ENCODE measurements around the gene ZNF678. TPM values are rescaled to one million over a fixed set of nuclear protein-coding genes. Genes with fewer than 3 reads are reported as not detected.

ZNF678 gene
- total RNA-seq (17.3 TPM), polyA plus RNA-seq (ENCODE audit: insufficient read depth in 1 of 8, insufficient read length in 8 of 8, low replicate concordance in 1 of 8) (1 to 10 TPM; 4.3 to 9.6 (median 8.3) TPM)
- long read RNA-seq, donor 1, partial matches to known transcripts: 0 of 2 reads
- long read RNA-seq, donor 1, other reads (novel, unspliced or antisense): 0 of 2 reads
- long read RNA-seq, donor 2: 0 reads
- long read RNA-seq, donor 3, partial matches to known transcripts: 0 of 1 reads
- long read RNA-seq, donor 3, other reads (novel, unspliced or antisense): 0 of 1 reads
- long read RNA-seq, donor 4, partial matches to known transcripts: 0 of 1 reads
- long read RNA-seq, donor 4, other reads (novel, unspliced or antisense): 0 of 1 reads
- long read RNA-seq, donor 5, full-length matches to known transcripts: 6 of 6 reads
- long read RNA-seq, donor 5, partial matches to known transcripts: 0 of 6 reads
- long read RNA-seq, donor 5, other reads (novel, unspliced or antisense): 0 of 6 reads
- long read RNA-seq, donor 6: 0 reads
- long read RNA-seq, donor 7: 0 reads
- long read RNA-seq, donor 8, partial matches to known transcripts: 0 of 1 reads
- long read RNA-seq, donor 8, other reads (novel, unspliced or antisense): 0 of 1 reads
- long read RNA-seq, donor 9: 0 reads
- long read RNA-seq, donor 10, partial matches to known transcripts: 0 of 1 reads
- long read RNA-seq, donor 10, other reads (novel, unspliced or antisense): 0 of 1 reads
- long read RNA-seq, donor 11, full-length matches to known transcripts: 2 of 2 reads
- long read RNA-seq, donor 11, partial matches to known transcripts: 0 of 2 reads
- long read RNA-seq, donor 11, other reads (novel, unspliced or antisense): 0 of 2 reads

GRCh38 chr1:227563324-227564201 lies at the start of gene ZNF678:
TSS of gene ZNF678 (plus strand) at chr1:227563556. CDS start at chr1:227650992, 87,436 bp downstream.
- peaks cover 5% of the 10 kb centered on the region for H3K4me1 ChIP-seq (ENCODE audit: control insufficient read depth, insufficient read depth, low read length)
- WGBS (ENCODE audit: insufficient coverage): under 1% methylated on average over 38 of the region's 39 CpGs
- H3K27me3 ChIP-seq (ENCODE audit: control insufficient read depth, insufficient read depth, low read length): peaks cover 38% of the 10 kb centered on the region
- peak; percentile 98 for DNase-seq
- no peaks in the 10 kb centered on the region for H3K9me3 ChIP-seq (replicated peaks; ENCODE audit: control insufficient read depth, low read depth, low read length)
- H3K4me3 ChIP-seq (ENCODE audit: low read length): peak within 1 kb of the TSS; percentile 89
- no peaks in the 10 kb centered on the region for H3K36me3 ChIP-seq (ENCODE audit: control insufficient read depth, insufficient read depth, low read length)
- H3K27ac ChIP-seq (ENCODE audit: low read length): peak within 1 kb of the TSS; percentile 98

GRCh38 chr1:227518876-227519275 lies 44.5 kb upstream of the ZNF678 start:
- H3K36me3 ChIP-seq (ENCODE audit: control insufficient read depth, insufficient read depth, low read length): no peaks in the 10 kb centered on the region
- no peaks in the 10 kb centered on the region for H3K27me3 ChIP-seq (ENCODE audit: control insufficient read depth, insufficient read depth, low read length)
- DNase-seq: no peak
- no peak overlapping the region for H3K27ac ChIP-seq (ENCODE audit: low read length)
- no peak overlapping the region for H3K4me3 ChIP-seq (ENCODE audit: low read length)
- H3K9me3 ChIP-seq (replicated peaks; ENCODE audit: control insufficient read depth, low read depth, low read length): no peaks in the 10 kb centered on the region
- 33% methylated on average over 1 of the region's 4 CpGs for WGBS (ENCODE audit: insufficient coverage)
- H3K4me1 ChIP-seq (ENCODE audit: control insufficient read depth, insufficient read depth, low read length): no peaks in the 10 kb centered on the region

GRCh38 chr1:227521782-227522181 lies 41.6 kb upstream of the ZNF678 start:
- no peak overlapping the region for H3K27ac ChIP-seq (ENCODE audit: low read length)
- no peaks in the 10 kb centered on the region for H3K27me3 ChIP-seq (ENCODE audit: control insufficient read depth, insufficient read depth, low read length)
- no peak for DNase-seq
- no peak overlapping the region for H3K4me3 ChIP-seq (ENCODE audit: low read length)
- no peaks in the 10 kb centered on the region for H3K36me3 ChIP-seq (ENCODE audit: control insufficient read depth, insufficient read depth, low read length)
- peaks cover 4% of the 10 kb centered on the region for H3K9me3 ChIP-seq (replicated peaks; ENCODE audit: control insufficient read depth, low read depth, low read length)
- no peaks in the 10 kb centered on the region for H3K4me1 ChIP-seq (ENCODE audit: control insufficient read depth, insufficient read depth, low read length)
- 75% methylated on average over 10 of the region's 11 CpGs for WGBS (ENCODE audit: insufficient coverage)

DNA sequence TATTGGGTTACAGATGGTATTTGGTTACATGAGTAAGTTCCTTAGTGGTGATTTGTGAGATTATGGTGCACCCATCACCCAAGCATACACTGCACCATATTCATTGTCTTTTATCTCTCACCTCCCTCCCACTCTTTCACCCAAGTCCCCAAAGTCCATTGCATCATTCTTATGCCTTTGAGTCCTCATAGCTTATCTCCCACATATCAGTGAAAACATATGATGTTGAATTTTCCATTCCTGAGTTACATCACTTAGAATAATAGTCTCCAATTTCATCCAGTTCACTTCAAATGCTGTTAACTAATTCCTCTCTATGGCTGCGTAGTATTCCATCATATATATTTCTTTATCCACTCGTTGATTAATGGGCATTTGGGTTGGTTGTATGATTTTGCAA lies 36.8 kb upstream of the ZNF678 start:
- H3K4me1 ChIP-seq (ENCODE audit: control insufficient read depth, insufficient read depth, low read length): no peaks in the 10 kb centered on the region
- no peak overlapping the region for H3K4me3 ChIP-seq (ENCODE audit: low read length)
- peaks cover 37% of the 10 kb centered on the region for H3K9me3 ChIP-seq (replicated peaks; ENCODE audit: control insufficient read depth, low read depth, low read length)
- WGBS (ENCODE audit: insufficient coverage): no CpG with 5 or more reads among the region's 2 CpGs
- no peak overlapping the region for H3K27ac ChIP-seq (ENCODE audit: low read length)
- DNase-seq: no peak
- H3K36me3 ChIP-seq (ENCODE audit: control insufficient read depth, insufficient read depth, low read length): no peaks in the 10 kb centered on the region
- no peaks in the 10 kb centered on the region for H3K27me3 ChIP-seq (ENCODE audit: control insufficient read depth, insufficient read depth, low read length)

DNA sequence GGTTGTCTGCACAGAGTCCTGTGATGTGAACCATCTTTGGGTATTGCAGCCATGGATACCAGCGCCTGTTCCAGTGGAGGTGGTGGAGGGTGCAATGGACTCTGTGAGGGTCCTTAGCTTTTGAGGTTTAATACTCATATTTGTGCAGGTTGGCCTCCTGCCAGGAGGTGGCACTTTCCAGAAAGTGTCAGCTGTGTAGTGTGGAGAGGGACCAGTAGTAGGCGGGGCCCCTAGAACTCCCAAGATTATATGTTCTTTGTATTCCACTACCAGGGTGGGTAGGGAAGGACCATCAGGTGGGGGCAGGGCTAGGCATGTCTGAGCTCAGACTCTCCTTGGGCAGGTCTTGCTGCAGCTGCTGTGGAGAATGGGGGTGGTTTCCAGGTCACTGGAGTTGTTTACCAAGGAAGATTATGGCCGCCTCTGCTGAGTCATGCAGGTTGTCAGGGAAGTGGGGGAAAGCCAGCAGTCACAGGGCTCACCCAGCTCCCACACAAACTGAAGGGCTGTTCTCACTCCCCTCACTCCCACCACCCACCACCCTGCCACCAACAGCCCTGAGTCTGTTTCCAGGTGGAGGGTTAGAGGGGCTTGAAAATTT lies 31.2 kb upstream of the ZNF678 start:
- H3K9me3 ChIP-seq (replicated peaks; ENCODE audit: control insufficient read depth, low read depth, low read length): peaks cover 59% of the 10 kb centered on the region
- H3K4me3 ChIP-seq (ENCODE audit: low read length): no peak overlapping the region
- no peaks in the 10 kb centered on the region for H3K4me1 ChIP-seq (ENCODE audit: control insufficient read depth, insufficient read depth, low read length)
- H3K27ac ChIP-seq (ENCODE audit: low read length): no peak overlapping the region
- no peaks in the 10 kb centered on the region for H3K27me3 ChIP-seq (ENCODE audit: control insufficient read depth, insufficient read depth, low read length)
- DNase-seq: no peak
- no peaks in the 10 kb centered on the region for H3K36me3 ChIP-seq (ENCODE audit: control insufficient read depth, insufficient read depth, low read length)
- WGBS (ENCODE audit: insufficient coverage): 100% methylated on average over 1 of the region's 3 CpGs

GRCh38 chr1:227540170-227541098 lies 22.9 kb upstream of the ZNF678 start:
- H3K9me3 ChIP-seq (replicated peaks; ENCODE audit: control insufficient read depth, low read depth, low read length): peaks cover 5% of the 10 kb centered on the region
- WGBS (ENCODE audit: insufficient coverage): 75% methylated on average over 1 of the region's 5 CpGs

DNA sequence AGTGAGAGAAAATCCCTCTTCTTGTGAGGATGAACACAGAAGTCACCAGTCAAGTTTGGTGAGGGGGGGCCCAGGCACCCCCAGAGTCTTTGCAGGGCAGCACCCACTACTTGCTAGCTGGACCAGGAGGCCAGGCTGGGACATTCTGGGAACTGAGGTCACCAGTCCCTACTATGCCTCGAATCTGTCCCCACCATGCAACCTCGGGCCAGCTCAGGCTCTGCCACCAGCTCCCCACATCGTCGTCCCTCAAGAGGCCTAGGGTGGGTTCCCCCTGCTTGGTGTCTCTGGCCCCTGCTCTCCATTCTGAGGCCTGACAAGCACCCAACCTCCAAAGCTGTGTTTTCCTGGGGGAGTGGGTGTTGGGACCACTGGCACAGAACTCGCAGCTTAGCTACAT lies 22.2 kb upstream of the ZNF678 start:
- Histone ChIP-seq H3K9me3 (replicated peaks; ENCODE audit: control insufficient read depth, low read depth, low read length) (peaks cover 2% of the 10 kb centered on the region), H3K27me3 (ENCODE audit: control insufficient read depth, insufficient read depth, low read length) (no peaks in the 10 kb centered on the region), H3K4me1 (ENCODE audit: control insufficient read depth, insufficient read depth, low read length) (peaks cover 28% of the 10 kb centered on the region), H3K4me3 (ENCODE audit: low read length) (no peak overlapping the region), H3K36me3 (ENCODE audit: control insufficient read depth, insufficient read depth, low read length) (no peaks in the 10 kb centered on the region), H3K27ac (ENCODE audit: low read length) (no peak overlapping the region)
- 98% methylated on average over 3 of the region's 5 CpGs for WGBS (ENCODE audit: insufficient coverage)
- DNase-seq: no peak

More at GRCh38 chr1:227540170-227541098, 22.9 kb upstream of the ZNF678 start:
- H3K36me3 ChIP-seq (ENCODE audit: control insufficient read depth, insufficient read depth, low read length): no peaks in the 10 kb centered on the region
- H3K27ac ChIP-seq (ENCODE audit: low read length): no peak overlapping the region
- peaks cover 21% of the 10 kb centered on the region for H3K4me1 ChIP-seq (ENCODE audit: control insufficient read depth, insufficient read depth, low read length)
- DNase-seq: no peak
- no peak overlapping the region for H3K4me3 ChIP-seq (ENCODE audit: low read length)
- H3K27me3 ChIP-seq (ENCODE audit: control insufficient read depth, insufficient read depth, low read length): no peaks in the 10 kb centered on the region

DNA sequence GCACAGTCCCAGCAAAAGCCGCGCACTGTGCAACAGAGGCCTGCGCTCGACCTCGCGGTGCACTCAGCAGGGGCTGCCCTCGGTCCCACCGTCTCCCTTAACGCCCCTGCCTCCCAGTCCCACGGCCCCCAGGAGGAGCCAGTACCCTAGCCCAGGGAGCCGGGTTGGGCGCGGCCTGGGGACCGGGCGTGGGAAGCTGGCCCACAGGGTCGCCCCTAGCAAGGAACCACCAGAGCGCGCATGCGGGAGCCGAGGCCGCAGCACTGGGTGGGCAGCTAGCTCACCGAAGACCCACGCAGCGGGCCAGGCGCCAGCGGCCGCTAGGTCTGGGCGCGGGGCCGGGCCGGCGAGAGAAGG lies 21.6 kb upstream of the ZNF678 start:
- Histone ChIP-seq H3K9me3 (replicated peaks; ENCODE audit: control insufficient read depth, low read depth, low read length) (peaks cover 2% of the 10 kb centered on the region), H3K4me1 (ENCODE audit: control insufficient read depth, insufficient read depth, low read length) (peaks cover 35% of the 10 kb centered on the region), H3K27ac (ENCODE audit: low read length) (no peak overlapping the region), H3K36me3 (ENCODE audit: control insufficient read depth, insufficient read depth, low read length) (no peaks in the 10 kb centered on the region), H3K4me3 (ENCODE audit: low read length) (peak overlapping the region; percentile 57), H3K27me3 (ENCODE audit: control insufficient read depth, insufficient read depth, low read length) (no peaks in the 10 kb centered on the region)
- DNase-seq: peak; percentile 33
- whole genome bisulfite sequencing (ENCODE audit: insufficient coverage): 11% methylated on average over 32 of the region's 32 CpGs
